ENCODE data around the gene OS9.

OS9 gene

DNA sequence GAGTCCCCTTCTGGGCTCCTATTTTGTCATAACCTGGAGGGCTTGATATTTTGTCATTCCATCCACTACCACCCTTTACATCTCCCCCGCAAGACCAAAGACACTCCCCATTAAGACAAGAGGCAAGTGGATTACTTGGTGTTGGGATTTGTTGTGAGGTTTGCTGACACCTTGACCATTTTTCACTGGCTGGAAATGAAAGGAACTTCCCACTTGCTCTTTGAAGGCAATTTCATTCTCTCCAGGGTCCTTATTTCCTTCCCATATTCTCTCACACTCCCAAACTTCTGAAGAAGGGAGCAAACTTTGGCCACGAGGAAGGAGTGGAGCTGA is 29.7 kb downstream of the OS9 start:
- no peak for DNase-seq

DNA sequence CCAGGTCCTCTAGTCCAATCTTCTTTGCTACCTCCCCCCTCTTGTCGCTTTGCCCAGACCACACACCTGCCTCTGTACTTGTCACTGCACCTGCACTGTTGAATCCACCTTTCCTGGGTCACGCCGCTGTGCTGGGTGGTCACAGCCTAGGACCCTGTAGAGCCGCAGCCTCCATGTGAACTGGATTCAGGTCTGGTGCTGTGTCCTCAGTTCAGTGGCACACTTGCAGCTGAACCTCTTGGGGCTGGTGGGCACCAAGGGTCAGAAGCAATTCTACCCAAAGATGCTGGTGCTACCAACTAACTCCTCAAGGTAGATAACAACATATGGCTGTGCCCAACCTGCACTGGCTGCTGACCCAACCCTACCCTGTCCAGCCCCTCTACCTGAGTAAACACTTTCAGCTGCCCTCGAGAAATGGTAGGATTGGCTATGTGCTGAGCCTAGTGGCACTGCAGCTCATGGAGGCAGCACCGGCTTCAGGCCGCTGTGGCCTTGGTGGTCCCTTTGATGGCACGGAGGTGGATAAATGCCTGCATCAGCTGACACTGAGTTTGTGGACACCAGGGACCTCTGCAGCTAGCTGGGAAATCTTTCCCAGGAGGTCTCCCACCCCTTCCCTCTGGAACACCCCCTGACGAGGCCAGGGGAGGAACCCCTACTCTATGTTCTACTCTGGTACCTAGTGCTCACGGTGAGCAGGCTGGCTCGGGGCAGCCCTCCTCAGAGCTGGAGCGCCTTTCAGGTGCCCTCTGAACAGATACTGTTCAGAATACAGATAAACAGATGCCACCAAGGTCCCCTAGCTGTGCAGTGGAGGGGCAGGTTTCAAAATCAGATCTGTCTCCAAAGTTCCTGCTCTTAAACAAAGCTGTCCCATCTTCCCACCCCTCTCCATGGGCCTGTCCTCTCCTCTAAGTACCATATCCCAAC is 30.3 kb downstream of the OS9 start:
- no peak for DNase-seq

DNA sequence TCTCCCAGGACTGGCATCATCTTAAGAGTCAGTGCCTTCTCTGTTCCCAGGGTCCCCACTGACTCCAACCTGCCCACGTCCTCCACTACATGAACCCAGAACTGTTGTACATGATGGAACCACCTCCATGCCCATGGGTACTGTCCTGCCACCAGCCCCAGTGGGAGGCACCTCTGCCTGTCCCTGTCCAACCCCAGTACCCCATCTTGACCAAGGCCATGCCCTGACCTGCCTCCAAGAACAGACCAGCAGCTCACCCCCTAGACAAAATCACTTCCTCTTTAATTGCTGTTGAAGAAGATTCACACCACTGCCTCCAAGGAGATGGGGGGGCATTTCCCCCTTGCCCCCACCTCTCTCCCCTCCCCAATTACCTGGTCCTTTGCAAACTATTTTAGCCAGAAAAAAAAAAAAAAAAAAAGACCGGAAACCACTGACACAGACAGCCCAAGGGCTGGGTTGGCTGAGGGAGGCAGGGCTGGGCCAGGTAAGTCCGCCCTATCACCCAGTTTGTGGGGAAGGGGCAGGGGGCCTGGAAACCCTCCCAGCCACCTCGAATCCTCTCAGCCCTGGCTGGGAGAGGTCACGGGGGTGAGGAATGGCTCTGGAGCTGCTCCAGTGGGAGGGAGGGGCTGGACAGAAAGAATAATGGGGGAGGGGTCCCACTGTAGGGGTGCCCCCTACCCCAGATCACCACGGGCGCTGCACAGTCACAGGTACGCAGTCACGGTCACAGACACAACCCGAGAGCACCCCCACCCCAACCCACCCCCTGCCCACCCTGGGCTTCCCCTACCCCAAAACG is 31.2 kb downstream of the OS9 start:
- DNase-seq = no peak

DNA sequence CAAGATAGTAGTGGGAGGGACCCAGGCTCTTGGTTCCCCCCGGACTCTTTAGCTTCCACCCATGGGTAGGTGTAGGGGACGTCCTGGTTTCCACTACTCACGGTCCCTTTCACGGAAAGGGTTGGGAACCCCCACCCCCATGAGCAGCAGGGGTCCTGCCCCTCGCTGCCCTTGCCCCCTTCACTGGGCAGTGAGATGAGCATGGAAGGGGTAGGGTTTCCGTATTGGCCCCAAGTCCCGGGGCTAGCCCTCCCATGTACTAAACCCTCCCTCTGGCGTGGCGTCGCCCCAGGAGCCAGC is 31.9 kb downstream of the OS9 start:
- DNase-seq = no peak

DNA sequence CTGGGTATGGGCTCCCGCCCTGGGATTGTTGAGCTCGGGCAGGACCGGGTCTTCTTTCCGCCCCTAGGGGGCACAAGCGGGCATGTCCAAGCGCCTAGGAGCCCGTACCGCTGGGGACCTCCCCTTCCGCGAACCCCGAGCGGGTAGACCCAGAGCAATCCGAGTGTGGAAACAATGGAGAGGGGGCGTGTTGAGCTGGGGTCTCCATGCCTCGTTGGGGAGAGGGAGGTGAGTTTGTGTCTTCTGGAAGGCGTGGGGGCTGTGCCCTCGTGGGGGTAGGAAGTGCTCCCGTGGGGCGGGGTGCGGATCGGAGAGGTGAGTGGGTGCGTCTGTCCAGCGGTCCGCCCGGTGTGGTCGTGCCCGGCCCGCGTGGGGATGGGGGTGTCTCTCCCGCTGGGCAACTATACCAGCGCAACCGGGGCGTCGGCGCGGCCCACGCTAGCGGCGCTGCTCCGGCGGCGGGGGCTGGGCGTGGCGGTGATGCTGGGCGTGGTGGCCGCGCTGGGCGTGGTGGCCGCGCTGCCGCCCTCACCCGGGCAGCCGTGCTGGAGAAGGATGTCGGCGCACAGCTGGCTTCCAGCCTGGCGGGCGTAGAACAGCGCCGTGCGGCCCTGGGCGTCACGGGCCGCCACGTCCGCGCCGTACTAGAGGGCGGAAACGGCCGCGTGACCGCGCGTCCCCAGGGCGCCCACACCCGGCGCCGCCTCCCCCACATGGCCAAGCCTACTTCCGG is 32.4 kb downstream of the OS9 start:
- peak; percentile 33 for DNase-seq

DNA sequence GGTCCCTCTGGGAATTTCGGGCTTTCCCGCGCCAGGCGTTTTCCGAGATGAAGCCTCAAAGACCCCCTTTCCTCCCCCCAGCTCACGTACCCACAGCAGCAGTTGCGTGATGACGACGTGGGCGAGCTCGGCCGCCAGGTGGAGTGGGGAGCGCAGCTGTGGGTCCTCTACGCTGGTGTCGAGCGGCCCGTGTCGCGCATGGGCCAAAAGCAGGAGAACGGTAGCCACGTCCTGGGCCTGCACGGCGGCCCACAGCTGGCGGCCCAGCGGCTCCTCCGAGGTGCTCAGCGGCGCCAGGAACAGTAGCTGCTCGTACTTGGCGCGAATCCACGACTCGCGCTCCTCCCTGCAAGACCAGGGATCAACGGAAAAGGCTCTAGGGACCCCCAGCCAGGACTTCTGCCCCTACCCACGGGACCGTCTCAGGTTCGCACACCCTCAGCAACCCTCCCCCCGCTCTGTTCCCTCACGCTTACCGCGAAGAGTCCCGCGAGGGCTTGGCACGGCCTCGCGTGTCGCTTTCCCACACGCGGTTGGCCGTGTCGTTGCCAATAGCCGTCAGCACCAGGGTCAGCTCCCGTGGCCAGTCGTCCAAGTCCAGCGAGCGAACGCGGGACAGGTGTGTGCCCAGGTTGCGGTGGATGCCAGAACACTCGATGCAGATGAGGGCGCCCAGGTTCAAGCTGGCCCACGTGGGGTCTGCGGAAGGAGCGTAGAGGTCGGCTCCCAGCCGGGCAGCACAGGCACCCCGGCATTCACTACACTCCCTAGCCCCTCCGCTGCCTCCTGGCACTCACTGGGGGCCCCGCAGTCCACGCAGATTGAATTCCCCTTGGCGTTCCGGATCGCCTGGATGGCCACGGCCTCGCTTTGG is 33.2 kb downstream of the OS9 start:
- DNase-seq = no peak

DNA sequence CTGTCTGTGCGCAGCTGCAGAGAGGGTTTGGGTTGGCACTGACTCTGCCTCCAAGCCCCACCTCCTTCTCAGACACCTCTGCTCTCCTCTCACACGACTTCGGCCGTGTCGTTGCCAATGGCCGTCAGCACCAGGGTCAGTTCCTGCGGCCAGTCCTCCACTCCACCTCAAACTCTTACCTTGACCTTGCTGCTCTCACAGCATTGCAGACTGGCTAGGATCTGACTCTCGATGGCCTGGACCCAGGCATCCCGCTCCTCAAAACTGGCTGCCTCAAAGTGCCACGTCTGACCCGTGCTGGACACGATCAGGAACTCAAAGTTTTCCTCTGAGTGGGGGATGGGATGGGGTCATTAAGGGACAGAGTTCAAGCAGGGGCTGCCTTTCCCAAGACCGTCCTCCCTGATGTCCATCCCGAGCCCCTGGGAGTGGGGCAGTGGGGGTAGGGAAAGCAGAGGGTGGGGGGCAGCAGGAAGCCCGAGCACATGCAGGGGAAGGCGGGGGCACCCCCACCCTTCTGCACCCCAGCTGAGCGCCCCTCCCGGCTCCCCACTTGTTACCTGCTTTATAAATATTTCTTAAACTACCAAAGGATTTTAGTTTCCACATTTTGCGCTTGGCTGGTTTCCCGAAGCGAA is 33.9 kb downstream of the OS9 start:
- no peak for DNase-seq

DNA sequence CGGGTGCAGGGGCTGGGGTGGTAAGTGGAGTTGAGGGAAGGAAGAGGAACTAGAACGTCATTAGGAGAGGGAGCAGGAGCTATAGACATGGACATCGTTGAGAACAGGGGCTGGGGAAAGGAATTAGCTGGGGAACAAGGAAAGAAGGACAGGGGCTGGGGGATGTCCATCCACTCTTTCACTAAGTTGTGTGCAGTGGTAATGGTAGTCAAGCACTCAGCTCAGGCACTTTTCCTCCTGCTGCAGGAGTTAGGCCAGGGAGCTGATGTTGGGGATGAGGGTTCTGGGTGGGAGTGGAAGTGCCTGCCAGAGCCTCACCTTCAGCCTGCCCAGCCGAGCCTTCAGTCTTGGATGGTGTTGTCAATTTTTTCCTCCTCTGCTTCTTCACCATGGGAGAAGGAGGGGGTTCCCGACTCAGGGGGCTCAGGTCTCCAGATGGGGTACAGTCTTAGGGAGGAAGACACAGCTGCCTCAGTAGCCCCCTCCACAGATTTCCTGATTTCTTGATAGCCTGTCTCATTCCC is 35.5 kb downstream of the OS9 start:
- DNase-seq = no peak

DNA sequence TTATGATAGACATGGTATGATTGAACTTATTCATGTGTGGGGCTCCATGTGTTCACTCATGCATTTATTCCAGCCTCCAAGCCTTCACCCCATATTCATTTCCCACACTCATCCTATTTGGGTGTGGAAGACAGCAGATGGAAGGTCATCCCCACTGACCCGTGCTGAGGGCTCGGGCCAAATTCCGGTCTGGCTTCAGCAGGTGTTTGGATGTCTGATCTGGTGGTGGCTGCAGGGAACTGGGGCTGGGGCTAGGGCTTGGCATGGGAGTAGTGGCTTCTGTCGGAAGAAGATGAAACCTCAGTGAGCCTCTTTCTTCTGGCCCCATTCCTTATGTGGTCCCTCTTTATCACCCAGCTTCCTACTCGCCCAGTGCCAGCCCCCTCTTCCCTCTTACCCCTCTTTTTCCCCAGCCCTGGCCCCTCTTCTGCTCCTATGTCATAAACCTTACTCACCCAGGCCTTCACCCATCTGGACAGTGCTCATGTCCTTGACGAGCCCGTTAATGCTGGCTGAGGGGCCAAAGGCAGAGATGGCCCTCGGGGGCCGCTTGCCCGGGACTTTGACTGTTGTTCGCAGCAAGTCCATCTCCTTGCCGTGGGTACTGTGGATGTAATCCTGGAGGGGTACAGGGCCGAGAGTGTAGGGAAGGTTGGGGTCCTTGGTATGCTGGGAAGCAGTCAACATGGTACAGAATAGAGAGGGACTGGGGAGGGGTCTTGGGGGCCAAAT is 36.6 kb downstream of the OS9 start:
- no peak for DNase-seq

DNA sequence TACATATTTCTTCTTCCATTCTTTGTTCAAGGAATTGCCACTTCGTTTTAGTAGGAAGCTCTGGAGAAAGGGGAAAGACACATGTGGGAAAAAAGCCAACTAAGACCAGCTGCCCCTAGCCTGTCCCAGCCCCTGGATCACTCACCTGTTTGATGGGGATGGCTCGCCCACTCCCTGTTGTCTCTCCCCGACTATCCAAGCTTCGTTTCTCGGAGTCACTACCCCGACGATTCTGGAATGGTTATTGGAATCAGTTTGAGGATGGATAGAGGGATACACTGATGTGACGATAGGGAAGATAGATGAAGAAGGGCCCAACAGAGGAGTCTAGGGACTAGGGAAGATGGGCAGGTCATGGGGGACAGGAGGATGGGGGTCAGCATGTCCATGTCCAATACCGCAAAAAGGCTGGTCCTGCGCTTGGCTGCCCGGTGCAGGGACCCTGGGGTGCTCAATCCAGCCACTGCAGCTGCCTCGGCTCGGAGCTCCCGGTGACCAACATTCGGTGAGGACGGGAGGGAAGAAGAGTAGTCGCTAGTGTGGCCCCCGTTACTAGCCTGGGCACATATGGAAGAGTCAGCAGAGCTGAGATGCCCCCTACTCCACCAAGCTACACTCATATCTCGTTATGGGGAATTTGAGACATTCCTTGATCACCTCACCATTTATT is 37.6 kb downstream of the OS9 start:
- no peak for DNase-seq

DNA sequence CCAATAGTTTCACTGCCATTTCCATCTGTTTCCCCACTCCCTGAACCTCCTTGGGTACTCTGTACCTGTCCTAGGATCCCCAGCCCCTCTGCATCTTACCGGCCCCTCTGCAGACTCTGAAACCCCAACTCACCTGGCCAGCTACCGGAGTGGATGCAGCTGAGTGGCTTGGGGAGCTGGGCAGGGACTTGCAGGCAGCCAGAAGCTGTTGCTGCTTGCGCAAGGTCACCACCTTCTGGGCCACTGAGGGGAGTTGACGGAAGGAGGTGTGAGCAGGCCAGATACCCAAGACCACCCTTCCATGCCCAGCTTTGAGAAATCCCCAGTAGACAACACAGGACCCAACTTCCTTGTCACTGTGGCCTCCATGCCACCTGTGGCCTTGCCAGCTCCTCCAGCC is 38.3 kb downstream of the OS9 start:
- no peak for DNase-seq

DNA sequence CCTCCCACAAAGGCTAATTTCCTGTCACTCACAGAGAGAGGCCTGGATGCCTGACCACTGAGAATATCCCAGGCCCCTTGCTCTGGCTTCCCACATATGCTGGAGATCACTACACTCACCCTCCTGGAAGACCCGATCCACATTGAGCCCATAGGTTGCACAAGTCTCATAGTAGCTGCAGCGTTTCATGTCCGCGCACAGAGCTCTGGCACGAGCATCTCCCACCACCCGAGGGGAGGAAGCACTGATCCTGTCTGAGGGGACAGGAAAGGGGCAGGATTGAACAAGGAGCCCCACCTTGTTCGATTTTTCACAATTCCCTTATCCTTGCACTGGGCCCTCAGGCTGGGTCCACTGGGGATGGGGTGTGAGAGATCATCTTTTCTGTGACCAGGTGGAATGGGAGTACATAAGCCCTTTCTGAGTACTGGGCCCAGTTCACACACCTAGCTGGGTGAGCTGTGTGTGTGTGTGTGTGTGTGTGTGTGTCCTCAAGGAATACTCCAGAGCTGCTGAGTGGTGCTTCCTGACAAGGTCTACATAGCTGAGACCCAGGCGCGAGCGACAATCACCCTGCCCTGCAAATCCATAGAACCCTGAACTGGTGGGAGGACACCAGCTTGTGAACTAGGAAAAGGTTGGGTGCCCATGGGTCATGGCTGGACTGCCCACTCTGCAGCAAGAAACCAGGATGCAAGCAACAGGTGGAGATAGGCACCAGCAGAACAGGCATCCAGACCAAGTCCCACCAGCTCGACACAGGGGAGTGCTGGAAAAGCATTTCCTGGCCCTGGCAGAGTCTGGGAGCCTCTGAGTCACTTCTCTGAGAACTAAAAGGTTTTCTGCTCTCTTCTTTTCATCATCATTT is 39.0 kb downstream of the OS9 start:
- no peak for DNase-seq

DNA sequence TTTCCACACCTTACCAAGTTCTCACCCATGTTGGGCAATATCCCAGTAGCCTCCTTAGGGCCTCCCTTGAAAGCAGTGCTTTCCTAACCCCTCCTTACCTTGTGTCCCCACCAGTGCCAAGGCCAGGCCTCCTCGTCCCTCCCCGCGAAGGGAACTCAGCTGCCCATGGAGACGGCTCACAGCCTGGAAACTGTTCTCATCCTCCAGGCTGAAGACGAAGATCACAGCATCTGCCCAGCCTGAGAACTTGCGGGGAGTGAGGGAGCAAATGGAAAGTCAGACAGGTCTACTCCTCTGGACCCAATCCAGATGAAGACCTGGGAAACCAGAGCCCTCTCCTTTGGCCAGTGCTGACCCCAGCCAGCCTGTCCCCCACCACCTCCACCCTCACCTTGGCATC is 40.0 kb downstream of the OS9 start:
- DNase-seq = no peak

DNA sequence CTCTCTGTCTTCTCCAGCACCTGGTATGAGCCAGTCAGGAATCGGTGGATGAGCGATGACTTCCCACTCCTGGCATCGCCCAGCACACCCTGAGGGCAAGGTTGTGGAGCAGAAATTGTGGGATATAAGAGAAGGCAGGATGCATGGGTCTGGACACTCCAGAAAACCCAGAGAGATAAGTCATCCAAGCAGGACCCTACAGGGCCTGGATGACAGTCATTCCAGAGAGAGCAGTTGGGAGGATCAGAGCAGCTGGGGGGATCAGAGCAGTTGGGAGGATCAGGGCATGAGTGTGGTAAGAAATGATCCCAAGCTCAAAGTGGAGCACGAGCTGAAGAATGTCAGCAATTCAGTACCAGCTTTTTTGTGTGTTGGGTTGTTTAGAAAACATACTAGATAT is 40.7 kb downstream of the OS9 start:
- DNase-seq = no peak

DNA sequence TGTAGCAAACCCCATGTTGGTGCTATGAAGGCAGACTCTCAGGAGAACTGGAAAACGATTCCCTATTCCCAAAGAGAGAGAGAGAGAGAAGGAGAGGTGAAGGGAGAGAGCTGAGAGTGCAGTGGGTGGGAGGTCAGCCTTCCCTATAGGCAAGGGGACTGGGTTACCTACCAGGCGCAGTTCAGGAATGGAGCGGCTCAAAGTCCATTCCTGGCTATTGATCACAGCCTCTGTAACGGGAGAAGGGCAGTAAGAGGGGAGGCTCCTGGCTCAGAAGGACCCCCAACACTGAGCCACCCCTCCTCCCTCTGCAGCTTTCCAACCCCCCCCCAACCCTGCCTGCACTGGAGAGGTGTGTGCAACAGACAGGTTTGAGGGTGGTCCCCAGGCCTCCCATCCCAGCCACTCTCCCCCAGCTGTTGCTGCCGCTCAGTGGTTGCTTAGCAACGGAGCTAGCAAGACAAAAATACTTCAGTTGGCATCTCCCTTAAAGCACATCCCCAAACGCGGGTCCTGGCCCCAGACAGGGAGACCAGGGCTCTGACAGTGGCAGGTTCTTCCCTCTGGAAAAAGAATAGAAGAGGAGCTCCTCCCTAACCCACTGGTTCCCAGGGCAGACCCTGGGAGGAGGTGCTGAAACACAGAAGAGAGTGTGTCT is 41.4 kb downstream of the OS9 start:
- no peak for DNase-seq

DNA sequence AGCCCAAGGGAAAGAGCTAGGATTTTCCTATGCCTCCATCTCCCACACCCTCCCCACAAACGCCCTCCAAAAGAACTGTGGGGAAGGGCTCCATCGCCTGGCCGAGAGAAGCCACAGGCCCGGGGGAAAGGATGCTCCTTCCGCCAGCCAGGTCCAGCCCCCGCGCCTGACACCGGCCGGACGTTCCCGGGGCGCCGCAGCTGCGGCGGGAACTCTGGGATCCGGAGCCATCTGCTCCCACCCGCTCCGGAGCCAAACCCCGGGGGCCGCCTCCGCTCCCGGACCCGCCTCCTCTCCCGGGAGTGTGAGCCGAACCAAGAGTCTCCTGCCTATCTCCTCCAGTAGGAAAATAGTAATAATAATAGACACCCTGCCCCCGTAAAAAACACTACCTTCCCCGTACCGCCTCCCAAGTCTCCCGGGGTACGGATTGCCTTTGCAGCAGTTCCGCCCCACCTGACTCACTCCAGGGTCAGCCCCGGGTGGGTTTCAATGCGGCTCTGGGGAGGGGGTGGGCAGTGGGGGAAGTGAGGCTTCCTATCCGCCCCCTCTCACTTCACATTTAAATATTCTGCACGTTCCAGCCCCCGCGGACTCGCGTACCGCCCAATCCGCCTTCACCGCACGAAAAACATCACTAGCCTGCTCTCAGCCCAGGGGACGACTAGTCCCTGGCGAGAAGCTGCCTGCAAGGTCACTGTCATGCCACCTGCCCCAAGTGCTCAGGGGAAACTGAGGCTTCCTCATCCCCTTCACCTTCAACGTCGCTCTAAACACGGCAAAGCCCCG is 42.2 kb downstream of the OS9 start:
- DNase-seq = no peak

DNA sequence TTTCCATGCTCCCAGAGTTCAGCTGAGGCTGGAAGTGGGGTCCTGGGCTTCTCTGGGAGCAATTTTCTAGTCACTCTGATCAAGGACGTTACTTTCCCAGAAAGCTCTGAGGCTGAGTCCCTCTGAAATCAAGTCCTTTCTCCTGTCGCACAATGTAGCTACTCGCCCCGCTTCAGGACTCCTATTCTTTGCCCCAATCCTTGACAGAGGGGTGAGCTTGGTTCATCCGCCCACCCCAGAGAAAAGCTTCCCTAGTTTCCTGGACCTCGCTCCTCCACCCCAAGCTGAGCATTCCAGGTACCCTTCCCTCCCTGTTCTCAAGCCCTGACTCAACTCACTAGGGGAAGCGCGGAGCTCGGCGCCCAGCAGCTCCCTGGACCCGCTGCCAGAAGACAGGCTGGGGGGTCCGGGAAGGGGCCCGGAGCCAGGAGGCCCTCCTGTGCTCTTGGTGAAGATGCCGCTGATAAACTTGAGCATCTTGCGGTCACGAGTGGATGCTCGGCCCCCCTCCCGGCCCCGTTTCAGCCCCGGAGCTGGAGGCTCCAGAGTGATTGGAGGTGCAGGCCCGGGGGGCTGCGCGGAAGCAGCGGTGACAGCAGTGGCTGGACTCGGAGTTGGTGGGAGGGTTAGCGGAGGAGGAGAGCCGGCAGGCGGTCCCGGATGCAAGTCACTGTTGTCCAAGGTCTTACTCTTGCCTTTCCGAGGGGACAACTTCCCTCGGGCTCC is 43.0 kb downstream of the OS9 start:
- no peak for DNase-seq

Data from amniotic stem cell (primary cell).